ENCODE results near the gene MICALL2. TPM values are rescaled to one million over a fixed set of nuclear protein-coding genes. Genes with fewer than 3 reads are reported as not detected.

MICALL2 gene
- total RNA-seq, 1 donor from 2014 or later, result 76.5 TPM

DNA sequence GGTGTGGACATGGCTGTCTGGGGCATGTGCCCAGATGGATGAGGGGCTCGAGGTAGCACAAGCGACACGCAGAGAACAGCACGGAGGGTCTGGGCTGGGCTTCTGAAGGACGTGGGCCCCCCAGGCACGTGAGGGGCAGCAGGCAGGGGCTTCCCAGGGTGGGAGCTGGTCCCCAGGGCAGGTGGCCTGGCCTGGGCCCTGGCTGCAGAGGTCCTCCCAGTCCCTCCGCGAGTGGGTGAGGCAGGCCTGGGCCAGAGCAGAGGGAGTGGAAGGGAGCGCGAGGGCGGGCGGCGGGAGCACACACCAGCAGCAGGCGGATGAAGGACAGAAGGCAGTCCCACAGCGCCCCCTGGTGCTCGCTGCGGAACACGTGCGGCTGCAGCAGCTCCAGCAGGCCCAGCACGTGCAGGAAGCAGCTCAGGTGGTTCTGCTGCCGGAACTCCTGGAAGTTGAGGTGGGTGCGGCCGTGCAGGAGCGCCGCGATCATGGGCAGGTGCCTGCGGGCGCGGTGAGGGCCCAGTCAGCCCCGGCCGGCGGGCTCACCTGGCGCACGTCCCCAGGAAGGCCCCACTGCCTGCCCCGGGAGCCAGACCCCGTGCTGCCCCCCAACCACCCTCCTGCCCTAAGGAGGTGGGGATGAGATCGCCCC is 14.7 kb upstream of the MICALL2 start:
- Histone ChIP-seq H3K9me3 (no peaks in the 10 kb centered on the region), H3K36me3 (peaks cover 82 to 92% of the 10 kb centered on the region in 2 donors), H3K27me3 (no peaks in the 10 kb centered on the region), H3K27ac (no peak overlapping the region), H3K4me3 (no peak overlapping the region), H3K4me1 (no peaks in the 10 kb centered on the region)
- intact Hi-C loops (cut with DNase I), result loop anchor here (1.0 to 2.0 kb wide), 3 partner anchors 41 to 249 kb away; partner anchors contain the start of gene PSMG3
- DNase-seq (ENCODE audit: low spot score in 2 of 2), result peak; percentile 47 to 85
- TF ChIP-seq, protein P1, sequence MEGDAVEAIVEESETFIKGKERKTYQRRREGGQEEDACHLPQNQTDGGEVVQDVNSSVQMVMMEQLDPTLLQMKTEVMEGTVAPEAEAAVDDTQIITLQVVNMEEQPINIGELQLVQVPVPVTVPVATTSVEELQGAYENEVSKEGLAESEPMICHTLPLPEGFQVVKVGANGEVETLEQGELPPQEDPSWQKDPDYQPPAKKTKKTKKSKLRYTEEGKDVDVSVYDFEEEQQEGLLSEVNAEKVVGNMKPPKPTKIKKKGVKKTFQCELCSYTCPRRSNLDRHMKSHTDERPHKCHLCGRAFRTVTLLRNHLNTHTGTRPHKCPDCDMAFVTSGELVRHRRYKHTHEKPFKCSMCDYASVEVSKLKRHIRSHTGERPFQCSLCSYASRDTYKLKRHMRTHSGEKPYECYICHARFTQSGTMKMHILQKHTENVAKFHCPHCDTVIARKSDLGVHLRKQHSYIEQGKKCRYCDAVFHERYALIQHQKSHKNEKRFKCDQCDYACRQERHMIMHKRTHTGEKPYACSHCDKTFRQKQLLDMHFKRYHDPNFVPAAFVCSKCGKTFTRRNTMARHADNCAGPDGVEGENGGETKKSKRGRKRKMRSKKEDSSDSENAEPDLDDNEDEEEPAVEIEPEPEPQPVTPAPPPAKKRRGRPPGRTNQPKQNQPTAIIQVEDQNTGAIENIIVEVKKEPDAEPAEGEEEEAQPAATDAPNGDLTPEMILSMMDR (IDR thresholded peaks at IDR 0.05), result peak; percentile 85 to 94 (median 91)

DNA sequence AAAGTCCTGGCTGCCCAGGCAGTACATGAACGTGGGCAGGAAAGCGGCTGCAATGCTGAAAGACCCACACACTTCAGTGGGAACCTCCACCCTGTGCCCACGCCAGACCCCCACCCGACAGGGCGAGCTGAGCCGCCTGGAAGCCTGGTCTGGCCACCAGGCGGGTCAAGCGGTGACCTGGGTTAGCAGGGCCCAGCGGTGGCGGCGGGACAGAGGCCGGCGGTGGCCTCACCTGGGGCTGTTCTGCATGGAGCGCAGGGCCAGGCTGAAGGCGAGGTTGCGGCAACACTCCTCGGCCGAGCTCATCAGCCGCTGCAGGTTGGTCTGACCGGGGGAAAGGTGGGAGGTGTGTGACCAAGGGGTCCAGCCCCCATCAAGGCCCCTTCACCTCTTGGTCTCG is 11.6 kb upstream of the MICALL2 start:
- H3K27ac ChIP-seq, result no peak overlapping the region
- intact Hi-C loops (cut with DNase I), result no loop called here
- H3K4me1 ChIP-seq, result peaks cover 6 to 14% of the 10 kb centered on the region in 2 donors
- DNase-seq (ENCODE audit: low spot score in 2 of 2), result no peak
- TF ChIP-seq, protein P1 (IDR thresholded peaks at IDR 0.05), result no peak
- no peak overlapping the region for H3K4me3 ChIP-seq
- peaks cover 53 to 67% of the 10 kb centered on the region in 2 donors for H3K36me3 ChIP-seq
- no peaks in the 10 kb centered on the region for H3K9me3 ChIP-seq
- no peaks in the 10 kb centered on the region for H3K27me3 ChIP-seq

GRCh38 chr7:1468643-1469298 is 9.5 kb upstream of the MICALL2 start:
- TF ChIP-seq, protein P1 (IDR thresholded peaks at IDR 0.05), result no peak
- DNase-seq (ENCODE audit: low spot score in 2 of 2), result no peak
- no peak overlapping the region for H3K4me3 ChIP-seq
- H3K27ac ChIP-seq, result no peak overlapping the region
- intact Hi-C loops (cut with DNase I), result loop anchor here (10.0 kb wide), 1 partner anchor 594 kb away; the partner anchor contains the start of gene GET4
- H3K9me3 ChIP-seq, result no peaks in the 10 kb centered on the region
- H3K4me1 ChIP-seq, result peaks cover 6 to 21% of the 10 kb centered on the region in 2 donors
- no peaks in the 10 kb centered on the region for H3K27me3 ChIP-seq
- peaks cover 37 to 52% of the 10 kb centered on the region in 2 donors for H3K36me3 ChIP-seq

DNA sequence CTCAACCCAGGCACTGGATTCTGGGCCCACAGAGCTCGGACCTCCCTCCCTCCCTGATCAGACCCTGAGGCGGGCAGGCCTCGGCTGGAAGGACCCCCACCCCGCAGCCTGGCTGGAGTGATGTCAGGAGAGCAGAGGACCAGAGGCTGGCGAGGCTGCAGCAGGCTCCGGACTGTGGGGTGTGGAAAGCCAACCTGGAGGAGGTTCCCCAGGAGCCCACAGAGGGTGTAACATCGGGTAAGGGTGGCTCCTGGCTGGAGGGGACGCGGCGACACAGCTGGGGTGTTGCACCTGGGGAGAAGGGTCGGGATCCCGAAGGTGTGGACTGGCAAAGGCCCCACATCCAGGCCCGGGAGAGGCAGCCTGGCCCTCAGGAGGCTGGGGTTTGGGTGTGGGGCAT is 8.9 kb upstream of the MICALL2 start:
- H3K27ac ChIP-seq, result peak overlapping the region in 1 of 2 donors; percentile 31
- intact Hi-C loops (cut with DNase I), result loop anchor here (10.0 kb wide), 1 partner anchor 593 kb away; the partner anchor contains the start of gene GET4
- no peaks in the 10 kb centered on the region for H3K27me3 ChIP-seq

DNA sequence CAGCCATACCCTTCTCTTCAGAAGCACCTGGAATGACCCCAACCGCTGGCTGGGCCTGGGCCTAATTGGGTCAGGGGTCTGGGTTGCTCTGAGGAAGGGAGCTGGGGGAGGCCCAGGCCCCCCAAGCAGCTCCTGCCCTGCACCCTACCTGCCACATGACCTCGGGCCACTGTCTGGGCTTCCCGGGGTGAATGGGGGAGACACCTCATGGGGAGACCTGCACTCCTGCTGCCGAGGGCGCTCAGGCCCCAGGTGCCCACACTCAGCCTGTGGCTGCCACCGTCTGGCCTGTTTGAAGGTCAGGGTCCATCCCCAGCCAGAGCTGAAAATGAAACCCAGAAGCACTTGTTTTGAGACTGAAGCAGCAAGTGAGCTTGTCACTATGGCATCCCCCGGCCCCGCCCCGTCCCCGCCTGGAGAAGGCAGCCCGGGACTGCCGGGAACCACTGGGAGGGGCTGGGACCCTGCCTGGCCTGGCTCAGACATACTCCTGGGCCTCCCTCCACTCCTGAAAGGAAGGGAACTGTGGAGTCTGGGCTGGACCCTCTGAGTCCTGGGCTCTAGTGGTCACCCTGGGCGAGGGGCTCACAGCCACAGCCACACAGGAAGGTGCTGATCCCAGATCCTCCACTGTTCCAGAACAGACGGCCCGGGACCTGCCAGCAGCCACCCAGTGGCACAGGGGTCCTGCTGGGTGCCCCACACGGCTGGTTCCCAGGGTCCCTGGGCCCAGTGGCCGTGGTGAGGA is 7.4 kb upstream of the MICALL2 start:
- H3K9me3 ChIP-seq, result no peaks in the 10 kb centered on the region
- peaks cover 19 to 31% of the 10 kb centered on the region in 2 donors for H3K36me3 ChIP-seq
- peak overlapping the region; percentile 84 for H3K27ac ChIP-seq
- intact Hi-C loops (cut with DNase I), result loop anchor here (10.0 kb wide), 1 partner anchor 592 kb away; the partner anchor contains the start of gene GET4
- H3K27me3 ChIP-seq, result no peaks in the 10 kb centered on the region
- H3K4me3 ChIP-seq, result peak overlapping the region in 1 of 2 donors; percentile 1
- H3K4me1 ChIP-seq, result peaks cover 6 to 29% of the 10 kb centered on the region in 2 donors
- DNase-seq (ENCODE audit: low spot score in 2 of 2), result peak; percentile 67 to 91
- TF ChIP-seq, protein P1 (IDR thresholded peaks at IDR 0.05), result peak in 1 of 3 experiments; percentile 7

More for the DNA sequence above, 8.9 kb upstream of the MICALL2 start:
- no peak for DNase-seq (ENCODE audit: low spot score in 2 of 2)
- no peak overlapping the region for H3K4me3 ChIP-seq
- no peaks in the 10 kb centered on the region for H3K9me3 ChIP-seq
- TF ChIP-seq, protein P1 (IDR thresholded peaks at IDR 0.05), result no peak
- H3K4me1 ChIP-seq, result peaks cover 6 to 21% of the 10 kb centered on the region in 2 donors
- H3K36me3 ChIP-seq, result peaks cover 33 to 46% of the 10 kb centered on the region in 2 donors
